Loucy (cell line): ENCODE measurements around the gene SOWAHA.

ENCODE experiments used
- H2AFZ ChIP-seq: fragments of 200-600 bp; sonication (generic); 2 replicates; pipeline ENCODE4 v1.6.0; 2016; ENCODE audit warnings: antibody characterized with exemption, mild to moderate bottlenecking, low read length, moderate library complexity
- H3F3A ChIP-seq: fragments of 200-600 bp; 2 replicates; pipeline ENCODE4 v1.6.0; 2016; ENCODE audit warnings: antibody characterized with exemption, low read depth, mild to moderate bottlenecking
- H3K27me3 ChIP-seq: fragments of 200-600 bp; sonication (generic); 2 replicates; pipeline ENCODE4 v1.6.1; 2014; ENCODE audit warnings: low read length, mild to moderate bottlenecking; ENCODE audit not compliant: insufficient read depth, poor library complexity, severe bottlenecking
- H3K36me3 ChIP-seq: fragments of 200-600 bp; sonication (generic); 2 replicates; pipeline ENCODE4 v1.6.1; 2016; ENCODE audit warnings: low read length; ENCODE audit not compliant: insufficient read depth
- H3K4me1 ChIP-seq: fragments of 200-600 bp; sonication (generic); 2 replicates; pipeline ENCODE4 v1.5.1; 2014; ENCODE audit warnings: low read length, mild to moderate bottlenecking; ENCODE audit not compliant: insufficient read depth, poor library complexity, severe bottlenecking
- H3K4me2 ChIP-seq: fragments of 200-600 bp; sonication (generic); 2 replicates; pipeline ENCODE4 v1.6.0; 2014; ENCODE audit warnings: antibody characterized with exemption, low read length, low read depth, mild to moderate bottlenecking; ENCODE audit not compliant: poor library complexity, severe bottlenecking
- H3K4me3 ChIP-seq: fragments of 200-600 bp; sonication (generic); 2 replicates; pipeline ENCODE4 v1.5.1; 2014; ENCODE audit warnings: low read length, mild to moderate bottlenecking, mixed read lengths; ENCODE audit not compliant: poor library complexity, severe bottlenecking
- H3K79me2 ChIP-seq: fragments of 200-600 bp; sonication (generic); 2 replicates; pipeline ENCODE4 v1.6.1; 2014; ENCODE audit warnings: low read length; ENCODE audit not compliant: insufficient read depth
- H3K9ac ChIP-seq: fragments of 200-600 bp; sonication (generic); 2 replicates; pipeline ENCODE4 v1.6.0; 2014; ENCODE audit warnings: mild to moderate bottlenecking, low read depth, low read length, moderate library complexity; ENCODE audit not compliant: poor library complexity, severe bottlenecking
- H3K9me2 ChIP-seq: fragments of 200-600 bp; sonication (generic); replicated peaks from 2 replicates; pipeline ENCODE4 v1.6.1; 2016; ENCODE audit warnings: low read depth, low read length, mixed read lengths
- H3K9me3 ChIP-seq: fragments of 200-600 bp; sonication (generic); 2 replicates; pipeline ENCODE4 v1.6.1; 2014; ENCODE audit warnings: mild to moderate bottlenecking, antibody characterized with exemption, low read length, low read depth; ENCODE audit not compliant: insufficient read depth
- H4K20me1 ChIP-seq: fragments of 200-600 bp; sonication (generic); 2 replicates; pipeline ENCODE4 v1.6.0; 2014; ENCODE audit warnings: antibody characterized with exemption, low read length, mild to moderate bottlenecking; ENCODE audit not compliant: insufficient read depth, poor library complexity, severe bottlenecking
- CTCF ChIP-seq: fragments of 200-600 bp; sonication (generic); conservative IDR thresholded peaks from 2 replicates; pipeline ENCODE4 v1.5.1; 2014; ENCODE audit warnings: mild to moderate bottlenecking, antibody characterized with exemption, low read length
- EZH2phosphoT487 ChIP-seq: fragments of 200-600 bp; IDR thresholded peaks from 2 replicates; pipeline ENCODE4 v1.6.1; 2018; ENCODE audit warnings: antibody characterized with exemption, mild to moderate bottlenecking, moderate library complexity, borderline replicate concordance

The SOWAHA gene

GRCh38 chr5:132832612-132833011, 19.5 kb downstream of the SOWAHA start:
- Histone ChIP-seq H3F3A (no peaks in the 10 kb centered on the region), H3K9me3 (no peaks in the 10 kb centered on the region), H3K79me2 (no peaks in the 10 kb centered on the region), H3K27me3 (no peaks in the 10 kb centered on the region), H3K9ac (no peak overlapping the region), H3K9me2 (no peaks in the 10 kb centered on the region), H3K4me3 (no peak overlapping the region), H4K20me1 (no peaks in the 10 kb centered on the region), H3K4me1 (no peaks in the 10 kb centered on the region), H2AFZ (no peak overlapping the region), H3K4me2 (no peak overlapping the region), H3K36me3 (no peaks in the 10 kb centered on the region)
- TF ChIP-seq CTCF: no peak

DNA sequence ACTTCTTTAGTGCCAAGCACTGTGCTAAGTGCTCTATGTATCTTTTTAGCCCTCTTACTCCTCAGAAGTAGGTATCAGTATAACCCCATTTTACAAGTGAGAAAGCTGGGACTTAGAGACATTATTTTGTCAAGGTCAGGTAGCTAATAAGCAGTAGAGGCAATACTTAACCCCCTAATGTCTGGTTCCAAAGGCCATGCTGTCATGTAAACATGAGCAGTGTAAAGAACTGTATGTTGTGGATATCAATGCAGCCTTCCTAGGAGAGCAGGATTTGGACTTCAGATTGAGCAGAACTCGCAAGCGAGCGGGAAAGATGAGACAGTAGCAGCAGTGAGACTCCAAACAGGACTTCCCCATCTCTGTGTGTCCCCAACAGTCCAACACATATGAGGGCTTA, 21.0 kb downstream of the SOWAHA start:
- no peaks in the 10 kb centered on the region for H3K9me3 ChIP-seq
- H3K79me2 ChIP-seq: no peaks in the 10 kb centered on the region
- H3F3A ChIP-seq: no peaks in the 10 kb centered on the region
- H3K36me3 ChIP-seq: no peaks in the 10 kb centered on the region
- H3K4me3 ChIP-seq: no peak overlapping the region
- no peaks in the 10 kb centered on the region for H3K9me2 ChIP-seq
- no peaks in the 10 kb centered on the region for H4K20me1 ChIP-seq
- H3K27me3 ChIP-seq: no peaks in the 10 kb centered on the region
- H3K4me1 ChIP-seq: no peaks in the 10 kb centered on the region
- H3K9ac ChIP-seq: no peak overlapping the region
- no peak overlapping the region for H3K4me2 ChIP-seq
- TF ChIP-seq CTCF (no peak), EZH2phosphoT487 (no peak)
- H2AFZ ChIP-seq: no peak overlapping the region

- H4K20me1 ChIP-seq: no peaks in the 10 kb centered on the region
- no peak overlapping the region for H2AFZ ChIP-seq
- no peaks in the 10 kb centered on the region for H3K9me2 ChIP-seq
- no peaks in the 10 kb centered on the region for H3K27me3 ChIP-seq
- no peak overlapping the region for H3K9ac ChIP-seq
- no peaks in the 10 kb centered on the region for H3K4me1 ChIP-seq
- TF ChIP-seq CTCF (no peak), EZH2phosphoT487 (no peak)
- H3F3A ChIP-seq: no peaks in the 10 kb centered on the region
- no peak overlapping the region for H3K4me3 ChIP-seq
- no peak overlapping the region for H3K4me2 ChIP-seq
- H3K79me2 ChIP-seq: no peaks in the 10 kb centered on the region
- H3K9me3 ChIP-seq: no peaks in the 10 kb centered on the region
- no peaks in the 10 kb centered on the region for H3K36me3 ChIP-seq
Measured at GRCh38 chr5:132836852-132837251, 23.8 kb downstream of the SOWAHA start.
